Stimulated activated naive CD4-positive, alpha-beta T cell (primary cell): ENCODE data around the gene LRRC74A.
A peak's percentile ranks its signal among the peaks of the same experiment; 100 is the strongest.

Experiments
- DNase-seq, 6 experiments: peaks; one replicate each; lab custom pipeline; 2025; lab: John Stamatoyannopoulos, UW

Gene LRRC74A

GRCh38 chr14:76848879-76849278 is 22.7 kb downstream of the LRRC74A start:
- DNase-seq: no peak

GRCh38 chr14:76855066-76855465 is 28.9 kb downstream of the LRRC74A start:
- no peak for DNase-seq

- DNase-seq: no peak
These were observed 30.6 kb downstream of the LRRC74A start for GRCh38 chr14:76856769-76857168.

GRCh38 chr14:76861574-76862255 is 35.5 kb downstream of the LRRC74A start:
- DNase-seq: no peak

- no peak for DNase-seq
These were observed 36.5 kb downstream of the LRRC74A start for GRCh38 chr14:76862546-76863282.

- peak in 2 of 6 experiments; percentile 5 to 20 for DNase-seq
These were observed 37.7 kb downstream of the LRRC74A start for GRCh38 chr14:76863724-76864407.

GRCh38 chr14:76866456-76866855 is 40.2 kb downstream of the LRRC74A start:
- DNase-seq: no peak

- DNase-seq: peak; percentile 4 to 71 (median 38)
These were observed 41.6 kb downstream of the LRRC74A start for GRCh38 chr14:76867516-76868453.

GRCh38 chr14:76868454-76869170 is 42.4 kb downstream of the LRRC74A start:
- no peak for DNase-seq

GRCh38 chr14:76870166-76870565 is 44.0 kb downstream of the LRRC74A start:
- no peak for DNase-seq

- peak; percentile 27 to 69 (median 58) for DNase-seq
These were observed 46.7 kb downstream of the LRRC74A start for GRCh38 chr14:76872796-76873432.

- no peak for DNase-seq
These were observed 48.5 kb downstream of the LRRC74A start for GRCh38 chr14:76874734-76875133.

GRCh38 chr14:76876076-76876475 is 49.9 kb downstream of the LRRC74A start:
- peak in 5 of 6 experiments; percentile 4 to 33 (median 31) for DNase-seq

- DNase-seq: no peak
These were observed 51.7 kb downstream of the LRRC74A start for GRCh38 chr14:76877871-76878270.

GRCh38 chr14:76880449-76880848 is 54.2 kb downstream of the LRRC74A start:
- DNase-seq: no peak

- DNase-seq: no peak
These were observed 55.1 kb downstream of the LRRC74A start for GRCh38 chr14:76881348-76881747.

GRCh38 chr14:76882651-76883050 is 56.4 kb downstream of the LRRC74A start:
- DNase-seq: no peak

GRCh38 chr14:76883447-76883846 is 57.2 kb downstream of the LRRC74A start:
- no peak for DNase-seq

GRCh38 chr14:76884394-76884793 is 58.2 kb downstream of the LRRC74A start:
- DNase-seq: no peak

GRCh38 chr14:76884853-76885276 is 58.7 kb downstream of the LRRC74A start:
- no peak for DNase-seq

GRCh38 chr14:76887191-76887590 is 61.0 kb downstream of the LRRC74A start:
- DNase-seq: no peak
